ENCODE results near the gene MORC1. TPM values are rescaled to one million over a fixed set of nuclear protein-coding genes. Genes with fewer than 3 reads are reported as not detected.

Gene MORC1
- total and polyA plus RNA-seq, 12 donors, result 0.06 to 0.15 (median 0.11) TPM; not detected in 9

- no peak overlapping the region for H3K4me3 ChIP-seq
- peak in 3 of 7 donors; percentile 7 to 16 (median 8) for DNase-seq
- H3K9me3 ChIP-seq (replicated peaks in 1 of 3), result no peaks in the 10 kb centered on the region
- TF ChIP-seq CTCF (IDR thresholded peaks at IDR 0.05) (no peak), POLR2A (IDR thresholded peaks at IDR 0.05) (no peak)
- H3K27me3 ChIP-seq, result no peaks in the 10 kb centered on the region
- H3K27ac ChIP-seq, result no peak overlapping the region
- H3K36me3 ChIP-seq (replicated peaks in 1 of 2), result no peaks in the 10 kb centered on the region
- 35 to 75% (median 48%) methylated on average over 4 of the region's 4 CpGs for WGBS, 4 donors
- no peaks in the 10 kb centered on the region for H3K4me1 ChIP-seq (replicated peaks in 1 of 2)
- intact Hi-C loops (cut with DNase I), result no loop called here
Measured at GRCh38 chr3:109131276-109131675, 13.3 kb upstream of the MORC1 start.

- H3K27me3 ChIP-seq, result no peaks in the 10 kb centered on the region
- no peaks in the 10 kb centered on the region for H3K36me3 ChIP-seq (replicated peaks in 1 of 2)
- H3K4me3 ChIP-seq, result no peak overlapping the region
- DNase-seq, result no peak
- TF ChIP-seq POLR2A (IDR thresholded peaks at IDR 0.05) (no peak), CTCF (IDR thresholded peaks at IDR 0.05) (no peak)
- no peaks in the 10 kb centered on the region for H3K9me3 ChIP-seq (replicated peaks in 1 of 3)
- no peak overlapping the region for H3K27ac ChIP-seq
- no peaks in the 10 kb centered on the region for H3K4me1 ChIP-seq (replicated peaks in 1 of 2)
- intact Hi-C loops (cut with DNase I), result no loop called here
- 51 to 79% (median 62%) methylated on average over 2 of the region's 2 CpGs for WGBS, 4 donors
Measured at GRCh38 chr3:109127553-109127952, 9.6 kb upstream of the MORC1 start.

GRCh38 chr3:109125902-109126301 is 8.0 kb upstream of the MORC1 start:
- Histone ChIP-seq H3K27me3 (no peaks in the 10 kb centered on the region), H3K9me3 (replicated peaks in 1 of 3) (no peaks in the 10 kb centered on the region), H3K27ac (no peak overlapping the region), H3K36me3 (replicated peaks in 1 of 2) (no peaks in the 10 kb centered on the region), H3K4me1 (replicated peaks in 1 of 2) (no peaks in the 10 kb centered on the region), H3K4me3 (no peak overlapping the region)
- TF ChIP-seq POLR2A (IDR thresholded peaks at IDR 0.05), result no peak
- TF ChIP-seq CTCF (IDR thresholded peaks at IDR 0.05), result no peak
- no peak for DNase-seq
- intact Hi-C loops (cut with DNase I), result no loop called here

- Histone ChIP-seq H3K36me3 (replicated peaks in 1 of 2) (no peaks in the 10 kb centered on the region), H3K4me1 (replicated peaks in 1 of 2) (no peaks in the 10 kb centered on the region), H3K4me3 (no peak overlapping the region), H3K27me3 (no peaks in the 10 kb centered on the region), H3K9me3 (replicated peaks in 1 of 3) (no peaks in the 10 kb centered on the region), H3K27ac (no peak overlapping the region)
- no peak for DNase-seq
- intact Hi-C loops (cut with DNase I), result no loop called here
- TF ChIP-seq POLR2A (IDR thresholded peaks at IDR 0.05) (no peak), CTCF (IDR thresholded peaks at IDR 0.05) (no peak)
Measured at GRCh38 chr3:109122690-109123089, 4.8 kb upstream of the MORC1 start.

Measured in adrenal gland (tissue), 12 donors.